GM12875 (cell line): ENCODE data around the gene TMEM30B.

Source experiments
- H3K4me3 ChIP-seq: one replicate; pipeline ENCODE4 v1.5.1; 2011; ENCODE audit warnings: low read depth, low read length, control low read depth
- TF ChIP-seq, protein P1 (sequence below): IDR thresholded peaks from 2 replicates; pipeline ENCODE4 v1.5.1; 2011; ENCODE audit warnings: low read depth, mild to moderate bottlenecking, control low read depth, inconsistent platforms, low read length, moderate library complexity, borderline replicate concordance; ENCODE audit not compliant: insufficient read depth

The TMEM30B gene

DNA sequence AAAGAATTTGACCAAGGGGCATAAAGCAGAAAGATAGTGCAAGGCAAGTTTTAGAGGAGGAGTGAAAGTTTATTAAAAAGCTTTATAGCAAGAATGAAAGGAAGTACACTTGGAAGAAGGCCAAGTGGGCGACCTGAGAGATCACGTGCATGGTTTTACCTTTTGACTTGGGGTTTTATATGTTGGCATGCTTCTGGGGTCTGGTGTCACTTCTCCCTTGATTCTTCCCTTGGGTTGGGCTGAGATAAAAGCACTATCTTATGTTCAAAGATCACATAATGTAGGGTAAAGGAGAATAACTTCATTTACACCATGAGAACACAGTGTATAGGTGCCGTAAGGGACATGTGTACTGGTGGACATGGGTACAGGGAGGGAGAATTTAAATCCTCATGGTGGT is 17.7 kb upstream of the TMEM30B start:
- H3K4me3 ChIP-seq = no peak overlapping the region
- TF ChIP-seq, protein P1, sequence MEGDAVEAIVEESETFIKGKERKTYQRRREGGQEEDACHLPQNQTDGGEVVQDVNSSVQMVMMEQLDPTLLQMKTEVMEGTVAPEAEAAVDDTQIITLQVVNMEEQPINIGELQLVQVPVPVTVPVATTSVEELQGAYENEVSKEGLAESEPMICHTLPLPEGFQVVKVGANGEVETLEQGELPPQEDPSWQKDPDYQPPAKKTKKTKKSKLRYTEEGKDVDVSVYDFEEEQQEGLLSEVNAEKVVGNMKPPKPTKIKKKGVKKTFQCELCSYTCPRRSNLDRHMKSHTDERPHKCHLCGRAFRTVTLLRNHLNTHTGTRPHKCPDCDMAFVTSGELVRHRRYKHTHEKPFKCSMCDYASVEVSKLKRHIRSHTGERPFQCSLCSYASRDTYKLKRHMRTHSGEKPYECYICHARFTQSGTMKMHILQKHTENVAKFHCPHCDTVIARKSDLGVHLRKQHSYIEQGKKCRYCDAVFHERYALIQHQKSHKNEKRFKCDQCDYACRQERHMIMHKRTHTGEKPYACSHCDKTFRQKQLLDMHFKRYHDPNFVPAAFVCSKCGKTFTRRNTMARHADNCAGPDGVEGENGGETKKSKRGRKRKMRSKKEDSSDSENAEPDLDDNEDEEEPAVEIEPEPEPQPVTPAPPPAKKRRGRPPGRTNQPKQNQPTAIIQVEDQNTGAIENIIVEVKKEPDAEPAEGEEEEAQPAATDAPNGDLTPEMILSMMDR = no peak

DNA sequence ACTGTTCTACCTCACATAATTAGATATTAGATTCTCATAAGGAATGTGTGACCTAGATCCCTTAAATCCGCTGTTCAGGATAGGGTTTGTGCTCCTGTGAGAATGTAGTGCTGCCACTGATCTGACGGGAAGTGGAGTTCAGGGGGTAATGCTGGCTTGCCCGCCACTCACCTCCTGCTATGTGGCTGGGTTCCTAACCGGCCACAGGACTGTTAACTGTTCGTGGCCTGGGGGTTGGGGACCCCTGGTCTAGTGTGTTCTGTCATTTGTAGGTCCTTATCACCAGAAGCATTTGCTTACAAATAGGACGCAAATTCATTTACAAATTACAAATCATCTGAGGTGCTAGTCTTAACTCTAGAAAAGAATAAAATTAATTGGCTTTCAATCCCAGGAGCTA is 16.4 kb upstream of the TMEM30B start:
- no peak overlapping the region for H3K4me3 ChIP-seq
- TF ChIP-seq, protein P1 = no peak

DNA sequence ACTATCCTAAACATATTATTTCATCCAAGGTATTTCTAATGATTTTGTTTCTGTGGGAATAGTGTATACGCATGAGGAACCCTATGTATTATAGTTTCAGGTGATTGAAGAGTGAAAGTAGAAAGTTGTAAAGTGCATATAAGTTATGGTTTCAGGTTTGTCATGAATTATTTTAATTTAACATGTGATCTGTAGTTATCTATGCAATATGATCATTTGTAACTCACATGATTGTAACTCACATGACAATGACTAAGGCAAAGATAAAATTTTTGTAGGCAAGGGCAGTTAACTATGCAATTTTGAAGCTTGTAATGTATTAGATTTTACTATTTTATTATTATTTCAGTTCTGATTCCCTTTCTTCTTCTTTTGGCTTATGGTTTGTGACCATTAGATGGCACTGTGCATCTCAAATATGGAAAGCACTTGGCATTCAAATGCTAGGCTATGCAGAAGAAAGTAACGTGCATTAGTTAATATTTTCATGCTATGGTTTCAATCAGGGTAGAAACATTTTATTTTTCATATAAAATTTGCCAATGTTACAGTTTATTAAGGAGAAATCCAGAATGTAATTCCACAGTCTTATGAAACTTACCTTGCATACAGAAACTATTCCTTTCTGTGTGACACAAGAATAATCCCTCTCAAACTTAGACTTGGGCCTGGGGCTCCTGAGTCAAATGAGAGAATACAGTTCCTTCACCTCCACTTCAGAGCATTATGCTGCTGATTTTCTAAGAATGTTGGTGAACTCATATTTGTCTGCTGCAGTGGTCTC is 15.8 kb upstream of the TMEM30B start:
- TF ChIP-seq, protein P1 = peak; percentile 37; the same call in 1 of the 2 replicates
- H3K4me3 ChIP-seq = no peak overlapping the region

DNA sequence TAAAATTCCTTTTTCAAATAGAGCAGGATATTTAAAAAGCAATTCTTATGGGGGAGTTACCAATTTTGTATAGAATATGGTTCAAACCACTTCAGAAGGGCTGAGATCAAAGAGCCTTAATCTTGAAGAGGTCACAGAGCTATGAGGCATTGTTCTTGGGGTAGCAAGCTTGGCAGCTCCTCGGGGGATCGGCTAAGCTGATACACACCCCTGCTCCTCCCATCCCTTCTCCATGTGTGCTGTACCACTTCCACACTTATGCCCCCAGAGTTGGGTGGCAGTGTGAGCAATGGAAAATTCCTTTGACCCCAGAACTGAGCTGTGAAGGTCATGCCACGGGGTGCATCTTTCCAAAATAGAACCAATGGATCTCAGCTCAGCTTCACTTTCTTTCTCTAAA is 15.0 kb upstream of the TMEM30B start:
- TF ChIP-seq, protein P1 = no peak
- no peak overlapping the region for H3K4me3 ChIP-seq

DNA sequence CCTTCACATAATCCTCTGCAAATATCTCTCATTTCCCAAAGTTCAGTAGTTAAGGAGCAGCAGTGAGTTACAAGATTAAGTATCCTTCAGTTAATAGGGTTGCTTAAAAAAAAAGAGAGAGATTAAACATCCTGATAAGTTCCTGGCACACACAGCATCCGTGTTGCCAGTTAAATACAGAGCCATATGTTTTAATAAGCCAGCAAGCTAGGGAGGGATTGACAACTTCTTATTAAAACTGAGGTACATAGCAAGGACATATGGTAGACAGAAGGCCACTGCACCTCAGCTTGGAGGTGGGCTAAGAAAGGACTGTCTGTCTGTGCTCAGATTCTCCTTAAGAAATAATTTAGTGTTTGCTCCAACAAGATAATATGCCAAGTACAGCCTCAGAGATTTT is 9.6 kb upstream of the TMEM30B start:
- no peak overlapping the region for H3K4me3 ChIP-seq
- TF ChIP-seq, protein P1 = no peak

DNA sequence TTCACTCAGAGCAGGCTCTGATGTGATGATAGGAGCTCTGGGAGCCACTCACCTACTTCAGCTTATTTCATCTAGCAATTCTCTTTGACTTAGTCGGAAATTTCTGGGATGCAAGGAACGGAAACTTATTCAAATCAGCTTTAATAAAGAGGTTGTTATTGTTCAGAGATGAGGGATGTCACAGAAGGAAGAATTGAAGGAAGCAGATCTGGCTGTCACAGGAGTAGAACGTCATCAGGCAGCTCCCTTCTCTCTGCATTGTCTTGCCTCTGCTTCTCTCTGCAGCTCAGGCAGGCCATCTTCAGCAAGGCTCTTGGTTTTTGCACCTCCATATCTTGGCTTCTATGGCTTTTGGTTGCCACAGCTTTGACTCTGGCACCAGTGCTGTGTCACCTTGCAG is 7.6 kb upstream of the TMEM30B start:
- TF ChIP-seq, protein P1 = no peak
- H3K4me3 ChIP-seq = no peak overlapping the region

DNA sequence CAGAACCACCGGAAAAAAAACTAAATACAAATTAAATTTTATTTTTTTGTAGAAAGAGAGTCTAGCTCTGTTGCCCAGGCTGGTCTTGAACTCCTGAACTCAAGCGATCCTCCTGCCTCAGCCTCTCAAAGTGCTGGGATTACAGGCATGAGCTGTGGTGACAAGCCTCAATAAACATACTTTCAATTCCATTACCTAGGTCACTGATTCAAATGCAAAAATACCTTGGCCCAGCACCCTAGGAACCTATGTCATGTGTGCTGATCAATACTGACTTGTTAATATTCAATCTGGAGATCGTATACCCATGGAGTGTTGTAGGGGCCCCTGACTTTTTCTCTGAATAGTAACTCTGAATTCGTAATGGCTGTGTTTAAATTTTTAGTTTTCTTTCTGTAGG is 7.1 kb upstream of the TMEM30B start:
- H3K4me3 ChIP-seq = no peak overlapping the region
- TF ChIP-seq, protein P1 = no peak
